Trophoblast cell (in vitro differentiated cells and primary cell): Measurements from ENCODE around the gene LAMP1.
A peak's percentile ranks its signal among the peaks of the same experiment; 100 is the strongest.

ENCODE experiments used
- DNase-seq, 2 donors: peaks; one replicate each; pipeline ENCODE4 v3.0.0-alpha.2; 2016
- H2AFZ ChIP-seq: 2 replicates; pipeline ENCODE4 v1.6.1; 2013; ENCODE audit warnings: low read length, moderate library complexity, mild to moderate bottlenecking; ENCODE audit not compliant: insufficient read depth, poor library complexity
- H2AK5ac ChIP-seq: 2 replicates; pipeline ENCODE4 v1.6.1; 2013; ENCODE audit warnings: mild to moderate bottlenecking, low read length
- H2BK120ac ChIP-seq: 2 replicates; pipeline ENCODE4 v1.6.1; 2013; ENCODE audit warnings: low read length, mild to moderate bottlenecking, moderate library complexity; ENCODE audit not compliant: insufficient read depth, poor library complexity
- H2BK12ac ChIP-seq: 2 replicates; pipeline ENCODE4 v1.6.1; 2013; ENCODE audit warnings: mild to moderate bottlenecking, low read length, moderate library complexity
- H2BK5ac ChIP-seq: 2 replicates; pipeline ENCODE4 v1.6.1; 2013; ENCODE audit warnings: low read length, low read depth, moderate library complexity, mild to moderate bottlenecking; ENCODE audit not compliant: poor library complexity
- H3K14ac ChIP-seq: 2 replicates; pipeline ENCODE4 v1.6.1; 2013; ENCODE audit warnings: mild to moderate bottlenecking, low read length
- H3K18ac ChIP-seq: 2 replicates; pipeline ENCODE4 v1.6.1; 2013; ENCODE audit warnings: mild to moderate bottlenecking, low read length
- H3K23ac ChIP-seq: 2 replicates; pipeline ENCODE4 v1.6.1; 2013; ENCODE audit warnings: low read length
- H3K27ac ChIP-seq: 2 replicates; pipeline ENCODE4 v1.5.1; 2013; ENCODE audit warnings: low read depth, mild to moderate bottlenecking, inconsistent platforms, low read length, moderate library complexity
- H3K27me3 ChIP-seq: 2 replicates; pipeline ENCODE4 v1.6.1; 2013; ENCODE audit warnings: inconsistent platforms, mild to moderate bottlenecking, low read length, moderate library complexity; ENCODE audit not compliant: insufficient read depth
- H3K36me3 ChIP-seq, 2 experiments: 1 replicate in 1 of 2; 2 replicates in 1 of 2; pipeline ENCODE4 v1.6.1; 2013; ENCODE audit warnings: low read length in 2 of 2, mild to moderate bottlenecking in 2 of 2, moderate library complexity in 1 of 2; ENCODE audit not compliant: insufficient read depth in 2 of 2, control insufficient read depth in 1 of 2
- H3K4ac ChIP-seq: 2 replicates; pipeline ENCODE4 v1.6.1; 2013; ENCODE audit warnings: low read depth, mild to moderate bottlenecking, low read length, moderate library complexity
- H3K4me1 ChIP-seq, 2 experiments: 1 replicate in 1 of 2; 2 replicates in 1 of 2; pipeline ENCODE4 v1.6.1; 2013; ENCODE audit warnings: low read length in 2 of 2, mild to moderate bottlenecking in 2 of 2, moderate library complexity in 1 of 2; ENCODE audit not compliant: insufficient read depth in 2 of 2, control insufficient read depth in 1 of 2
- H3K4me2 ChIP-seq: 2 replicates; pipeline ENCODE4 v1.6.1; 2013; ENCODE audit warnings: inconsistent platforms, mild to moderate bottlenecking, low read length, moderate library complexity
- H3K4me3 ChIP-seq: 2 replicates; pipeline ENCODE4 v1.5.1; 2013; ENCODE audit warnings: mild to moderate bottlenecking, low read depth, low read length, inconsistent platforms
- H3K79me1 ChIP-seq: one replicate; pipeline ENCODE4 v1.6.1; 2013; ENCODE audit warnings: low read length
- H3K79me2 ChIP-seq: 2 replicates; pipeline ENCODE4 v1.6.1; 2013; ENCODE audit warnings: low read length, mild to moderate bottlenecking; ENCODE audit not compliant: control insufficient read depth, insufficient read depth, poor library complexity
- H3K9ac ChIP-seq: 2 replicates; pipeline ENCODE4 v1.6.1; 2013; ENCODE audit warnings: mild to moderate bottlenecking, low read length
- H3K9me3 ChIP-seq: 2 replicates; pipeline ENCODE4 v1.6.1; 2013; ENCODE audit warnings: low read depth, mild to moderate bottlenecking, control low read depth, inconsistent platforms, low read length; ENCODE audit not compliant: insufficient read depth
- H4K12ac ChIP-seq: 2 replicates; pipeline ENCODE4 v1.6.1; 2013; ENCODE audit warnings: low read depth, mild to moderate bottlenecking, low read length, moderate library complexity
- H4K8ac ChIP-seq: 2 replicates; pipeline ENCODE4 v1.6.1; 2013; ENCODE audit warnings: low read depth, mild to moderate bottlenecking, low read length, moderate library complexity
- H4K91ac ChIP-seq: one replicate; pipeline ENCODE4 v1.6.1; 2013; ENCODE audit warnings: low read depth, mild to moderate bottlenecking, low read length, moderate library complexity
- WGBS: extraction: QIAGEN DNeasy Blood & Tissue Kit; methylation state at CpG from one replicate; pipeline ENCODE4 v1.1.7; 2013; ENCODE audit warnings: missing lambda C conversion rate; ENCODE audit not compliant: insufficient read length, insufficient coverage; ENCODE audit errors: extremely low coverage; 5-methylcytosine and 5-hydroxymethylcytosine counted together

Gene LAMP1

GRCh38 chr13:113272701-113273181 is 24.3 kb upstream of the LAMP1 start:
- Histone ChIP-seq H3K18ac (no peak overlapping the region), H3K79me1 (peaks cover 8% of the 10 kb centered on the region), H3K27ac (no peak overlapping the region), H3K23ac (no peak overlapping the region), H3K4me3 (no peak overlapping the region), H4K8ac (no peak overlapping the region), H3K4ac (no peak overlapping the region), H3K4me1 (peaks cover 10 to 24% of the 10 kb centered on the region in 2 experiments), H3K27me3 (no peaks in the 10 kb centered on the region), H3K9me3 (peaks cover under 1% of the 10 kb centered on the region), H3K36me3 (peaks cover 2 to 4% of the 10 kb centered on the region in 2 experiments), H4K91ac (peak overlapping the region; percentile 5), H2BK5ac (no peak overlapping the region), H2BK120ac (no peak overlapping the region), H3K14ac (no peak overlapping the region), H3K4me2 (no peak overlapping the region), H2BK12ac (no peak overlapping the region), H4K12ac (no peak overlapping the region), H3K79me2 (no peaks in the 10 kb centered on the region), H3K9ac (no peak overlapping the region), H2AK5ac (no peak overlapping the region), H2AFZ (no peak overlapping the region)
- peak; percentile 29 to 34 for DNase-seq
- WGBS: no CpG with 5 or more reads among the region's 10 CpGs

GRCh38 chr13:113273321-113273720 is 23.7 kb upstream of the LAMP1 start:
- no peak for DNase-seq
- WGBS: no CpG with 5 or more reads among the region's 6 CpGs

GRCh38 chr13:113273851-113274590 is 23.0 kb upstream of the LAMP1 start:
- Histone ChIP-seq H4K12ac (no peak overlapping the region), H3K27me3 (no peaks in the 10 kb centered on the region), H3K4me2 (no peak overlapping the region), H3K9me3 (peaks cover under 1% of the 10 kb centered on the region), H2AFZ (no peak overlapping the region), H2AK5ac (no peak overlapping the region), H2BK12ac (peak overlapping the region; percentile 16), H4K8ac (peak overlapping the region; percentile 36), H3K27ac (peak overlapping the region; percentile 86), H3K9ac (no peak overlapping the region), H3K23ac (no peak overlapping the region), H3K36me3 (peaks cover 2% of the 10 kb centered on the region in 2 experiments), H3K4ac (no peak overlapping the region), H2BK120ac (peak overlapping the region; percentile 34), H3K79me2 (no peaks in the 10 kb centered on the region), H2BK5ac (peak overlapping the region; percentile 65), H3K18ac (peak overlapping the region; percentile 21), H3K4me1 (peaks cover 10 to 24% of the 10 kb centered on the region in 2 experiments), H3K4me3 (no peak overlapping the region), H3K79me1 (peaks cover 8% of the 10 kb centered on the region), H3K14ac (no peak overlapping the region), H4K91ac (peak overlapping the region; percentile 59)
- DNase-seq: peak; percentile 47 to 71
- WGBS: no CpG with 5 or more reads among the region's 15 CpGs

More at GRCh38 chr13:113273321-113273720, 23.7 kb upstream of the LAMP1 start:
- Histone ChIP-seq H3K36me3 (peaks cover 2% of the 10 kb centered on the region in 2 experiments), H2AK5ac (no peak overlapping the region), H3K9ac (no peak overlapping the region), H3K79me1 (peaks cover 8% of the 10 kb centered on the region), H3K4me1 (peaks cover 10 to 24% of the 10 kb centered on the region in 2 experiments), H3K27ac (peak overlapping the region; percentile 80), H3K27me3 (no peaks in the 10 kb centered on the region), H4K91ac (no peak overlapping the region), H3K4ac (no peak overlapping the region), H2BK5ac (no peak overlapping the region), H3K4me2 (no peak overlapping the region), H3K23ac (no peak overlapping the region), H4K12ac (no peak overlapping the region), H2BK120ac (no peak overlapping the region), H3K14ac (no peak overlapping the region), H3K9me3 (no peaks in the 10 kb centered on the region), H2BK12ac (peak overlapping the region; percentile 16), H4K8ac (no peak overlapping the region), H3K18ac (no peak overlapping the region), H3K4me3 (no peak overlapping the region), H3K79me2 (no peaks in the 10 kb centered on the region), H2AFZ (no peak overlapping the region)

GRCh38 chr13:113274721-113275120 is 22.3 kb upstream of the LAMP1 start:
- no peak overlapping the region for H4K12ac ChIP-seq
- peaks cover 8% of the 10 kb centered on the region for H3K79me1 ChIP-seq
- H3K9ac ChIP-seq: no peak overlapping the region
- peaks cover 10 to 24% of the 10 kb centered on the region in 2 experiments for H3K4me1 ChIP-seq
- no CpG with 5 or more reads among the region's 3 CpGs for WGBS
- H3K4ac ChIP-seq: no peak overlapping the region
- no peak overlapping the region for H3K14ac ChIP-seq
- peak overlapping the region; percentile 43 for H2AFZ ChIP-seq
- H3K27ac ChIP-seq: peak overlapping the region; percentile 86
- H2BK5ac ChIP-seq: peak overlapping the region; percentile 65
- H3K18ac ChIP-seq: no peak overlapping the region
- no peak overlapping the region for H3K4me2 ChIP-seq
- no peak overlapping the region for H3K4me3 ChIP-seq
- no peak overlapping the region for H3K23ac ChIP-seq
- no peaks in the 10 kb centered on the region for H3K27me3 ChIP-seq
- peak overlapping the region; percentile 51 for H2BK12ac ChIP-seq
- peak overlapping the region; percentile 81 for H4K91ac ChIP-seq
- H3K36me3 ChIP-seq: peaks cover 0 to 3% of the 10 kb centered on the region in 2 experiments
- no peak for DNase-seq
- H2AK5ac ChIP-seq: no peak overlapping the region
- H3K79me2 ChIP-seq: no peaks in the 10 kb centered on the region
- H2BK120ac ChIP-seq: no peak overlapping the region
- peaks cover 3% of the 10 kb centered on the region for H3K9me3 ChIP-seq
- H4K8ac ChIP-seq: no peak overlapping the region
